Loucy (cell line): Measurements from ENCODE around the gene SIL1.

Experiments used
- H2AFZ ChIP-seq: fragments of 200-600 bp; sonication (generic); 2 replicates; pipeline ENCODE4 v1.6.0; 2016; ENCODE audit warnings: antibody characterized with exemption, mild to moderate bottlenecking, low read length, moderate library complexity
- H3F3A ChIP-seq: fragments of 200-600 bp; 2 replicates; pipeline ENCODE4 v1.6.0; 2016; ENCODE audit warnings: antibody characterized with exemption, low read depth, mild to moderate bottlenecking
- H3K27me3 ChIP-seq: fragments of 200-600 bp; sonication (generic); 2 replicates; pipeline ENCODE4 v1.6.1; 2014; ENCODE audit warnings: low read length, mild to moderate bottlenecking; ENCODE audit not compliant: insufficient read depth, poor library complexity, severe bottlenecking
- H3K36me3 ChIP-seq: fragments of 200-600 bp; sonication (generic); 2 replicates; pipeline ENCODE4 v1.6.1; 2016; ENCODE audit warnings: low read length; ENCODE audit not compliant: insufficient read depth
- H3K4me1 ChIP-seq: fragments of 200-600 bp; sonication (generic); 2 replicates; pipeline ENCODE4 v1.5.1; 2014; ENCODE audit warnings: low read length, mild to moderate bottlenecking; ENCODE audit not compliant: insufficient read depth, poor library complexity, severe bottlenecking
- H3K4me2 ChIP-seq: fragments of 200-600 bp; sonication (generic); 2 replicates; pipeline ENCODE4 v1.6.0; 2014; ENCODE audit warnings: antibody characterized with exemption, low read length, low read depth, mild to moderate bottlenecking; ENCODE audit not compliant: poor library complexity, severe bottlenecking
- H3K4me3 ChIP-seq: fragments of 200-600 bp; sonication (generic); 2 replicates; pipeline ENCODE4 v1.5.1; 2014; ENCODE audit warnings: low read length, mild to moderate bottlenecking, mixed read lengths; ENCODE audit not compliant: poor library complexity, severe bottlenecking
- H3K79me2 ChIP-seq: fragments of 200-600 bp; sonication (generic); 2 replicates; pipeline ENCODE4 v1.6.1; 2014; ENCODE audit warnings: low read length; ENCODE audit not compliant: insufficient read depth
- H3K9ac ChIP-seq: fragments of 200-600 bp; sonication (generic); 2 replicates; pipeline ENCODE4 v1.6.0; 2014; ENCODE audit warnings: mild to moderate bottlenecking, low read depth, low read length, moderate library complexity; ENCODE audit not compliant: poor library complexity, severe bottlenecking
- H3K9me2 ChIP-seq: fragments of 200-600 bp; sonication (generic); replicated peaks from 2 replicates; pipeline ENCODE4 v1.6.1; 2016; ENCODE audit warnings: low read depth, low read length, mixed read lengths
- H3K9me3 ChIP-seq: fragments of 200-600 bp; sonication (generic); 2 replicates; pipeline ENCODE4 v1.6.1; 2014; ENCODE audit warnings: mild to moderate bottlenecking, antibody characterized with exemption, low read length, low read depth; ENCODE audit not compliant: insufficient read depth
- H4K20me1 ChIP-seq: fragments of 200-600 bp; sonication (generic); 2 replicates; pipeline ENCODE4 v1.6.0; 2014; ENCODE audit warnings: antibody characterized with exemption, low read length, mild to moderate bottlenecking; ENCODE audit not compliant: insufficient read depth, poor library complexity, severe bottlenecking
- CTCF ChIP-seq: fragments of 200-600 bp; sonication (generic); conservative IDR thresholded peaks from 2 replicates; pipeline ENCODE4 v1.5.1; 2014; ENCODE audit warnings: mild to moderate bottlenecking, antibody characterized with exemption, low read length
- EZH2phosphoT487 ChIP-seq: fragments of 200-600 bp; IDR thresholded peaks from 2 replicates; pipeline ENCODE4 v1.6.1; 2018; ENCODE audit warnings: antibody characterized with exemption, mild to moderate bottlenecking, moderate library complexity, borderline replicate concordance

Gene SIL1

GRCh38 chr5:138942861-138943260 lies 255.3 kb downstream of the SIL1 start:
- H3F3A ChIP-seq, result no peaks in the 10 kb centered on the region
- TF ChIP-seq EZH2phosphoT487 (no peak), CTCF (no peak)

GRCh38 chr5:138942066-138942465 lies 256.1 kb downstream of the SIL1 start:
- H3K4me2 ChIP-seq, result no peak overlapping the region
- H4K20me1 ChIP-seq, result no peaks in the 10 kb centered on the region
- no peaks in the 10 kb centered on the region for H3K79me2 ChIP-seq
- no peak overlapping the region for H2AFZ ChIP-seq
- H3K9me3 ChIP-seq, result no peaks in the 10 kb centered on the region
- TF ChIP-seq CTCF (no peak), EZH2phosphoT487 (no peak)
- no peaks in the 10 kb centered on the region for H3F3A ChIP-seq
- no peak overlapping the region for H3K9ac ChIP-seq
- H3K36me3 ChIP-seq, result peaks cover 6% of the 10 kb centered on the region; the same call in 1 of the 2 replicates
- H3K27me3 ChIP-seq, result no peaks in the 10 kb centered on the region
- no peak overlapping the region for H3K4me3 ChIP-seq
- H3K9me2 ChIP-seq, result no peaks in the 10 kb centered on the region
- H3K4me1 ChIP-seq, result peaks cover 31% of the 10 kb centered on the region

More at GRCh38 chr5:138942861-138943260, 255.3 kb downstream of the SIL1 start:
- H3K9me3 ChIP-seq, result no peaks in the 10 kb centered on the region
- H3K4me1 ChIP-seq, result peaks cover 33% of the 10 kb centered on the region
- peaks cover 6% of the 10 kb centered on the region; the same call in 1 of the 2 replicates for H3K36me3 ChIP-seq
- no peaks in the 10 kb centered on the region for H3K9me2 ChIP-seq
- H3K4me2 ChIP-seq, result no peak overlapping the region
- no peaks in the 10 kb centered on the region for H3K79me2 ChIP-seq
- no peak overlapping the region for H2AFZ ChIP-seq
- H3K27me3 ChIP-seq, result no peaks in the 10 kb centered on the region
- no peak overlapping the region for H3K4me3 ChIP-seq
- no peak overlapping the region for H3K9ac ChIP-seq
- H4K20me1 ChIP-seq, result no peaks in the 10 kb centered on the region

- H3K4me2 ChIP-seq, result no peak overlapping the region
- no peak overlapping the region for H3K9ac ChIP-seq
- no peak overlapping the region for H2AFZ ChIP-seq
- H3K9me3 ChIP-seq, result no peaks in the 10 kb centered on the region
- no peak overlapping the region for H3K4me3 ChIP-seq
- H3K79me2 ChIP-seq, result no peaks in the 10 kb centered on the region
- no peaks in the 10 kb centered on the region for H3K9me2 ChIP-seq
- H4K20me1 ChIP-seq, result no peaks in the 10 kb centered on the region
- H3K36me3 ChIP-seq, result peaks cover 5% of the 10 kb centered on the region; the same call in 1 of the 2 replicates
- TF ChIP-seq CTCF (no peak), EZH2phosphoT487 (no peak)
- no peaks in the 10 kb centered on the region for H3K27me3 ChIP-seq
- H3K4me1 ChIP-seq, result peaks cover 22% of the 10 kb centered on the region
- H3F3A ChIP-seq, result no peaks in the 10 kb centered on the region
Observed at GRCh38 chr5:138938526-138938925, 259.6 kb downstream of the SIL1 start.
